GM21447 (cell line): ENCODE results near the gene MUSTN1.

Experiments used
- ATAC-seq: cut with Tn5 transposase; IDR thresholded peaks from one replicate; pipeline ENCODE4 v1.9.1; 2021; ENCODE audit not compliant: unreplicated experiment

Gene MUSTN1

GRCh38 chr3:52836471-52836845, 1.6 kb upstream of the MUSTN1 start:
- no peak for ATAC-seq

- ATAC-seq, result no peak
Measured at GRCh38 chr3:52835766-52836470, 1.1 kb upstream of the MUSTN1 start.

- ATAC-seq, result no peak
Measured at GRCh38 chr3:52833202-52833601, 1.6 kb downstream of the MUSTN1 start.

- ATAC-seq, result no peak
Measured at GRCh38 chr3:52831500-52832301, 3.1 kb downstream of the MUSTN1 start.

GRCh38 chr3:52830535-52831258, 4.1 kb downstream of the MUSTN1 start, which contains the start of gene ITIH4:
TSS of gene ITIH4 (minus strand) at chr3:52830672. CDS start at chr3:52830642, 30 bp downstream.
- ATAC-seq, result no peak

GRCh38 chr3:52829906-52830463, 4.8 kb downstream of the MUSTN1 start:
- ATAC-seq, result no peak

GRCh38 chr3:52829482-52829881, 5.3 kb downstream of the MUSTN1 start:
- ATAC-seq, result no peak

GRCh38 chr3:52827866-52828376, 6.9 kb downstream of the MUSTN1 start:
- ATAC-seq, result no peak

GRCh38 chr3:52827441-52827840, 7.4 kb downstream of the MUSTN1 start:
- ATAC-seq, result no peak

- ATAC-seq, result no peak
Measured at GRCh38 chr3:52824037-52824436, 10.8 kb downstream of the MUSTN1 start.

GRCh38 chr3:52822363-52822762, 12.5 kb downstream of the MUSTN1 start:
- ATAC-seq, result no peak

GRCh38 chr3:52820736-52821135, 14.1 kb downstream of the MUSTN1 start:
- no peak for ATAC-seq

- ATAC-seq, result no peak
Measured at GRCh38 chr3:52819936-52820335, 14.9 kb downstream of the MUSTN1 start.

- ATAC-seq, result no peak
Measured at GRCh38 chr3:52817860-52818259, 17.0 kb downstream of the MUSTN1 start.

GRCh38 chr3:52817221-52817620, 17.6 kb downstream of the MUSTN1 start:
- no peak for ATAC-seq

GRCh38 chr3:52816654-52817053, 18.2 kb downstream of the MUSTN1 start:
- no peak for ATAC-seq

GRCh38 chr3:52816199-52816598, 18.6 kb downstream of the MUSTN1 start:
- no peak for ATAC-seq

GRCh38 chr3:52813810-52814209, 21.0 kb downstream of the MUSTN1 start:
- ATAC-seq, result no peak

- ATAC-seq, result no peak
Measured at GRCh38 chr3:52811452-52812011, 23.3 kb downstream of the MUSTN1 start.

- no peak for ATAC-seq
Measured at GRCh38 chr3:52810923-52811322, 23.9 kb downstream of the MUSTN1 start.
